ENCODE data around the gene TBX20.
"Not testable (repeated sequence)": the region's sequence is repeated elsewhere in the genome, so short reads cannot be mapped to it uniquely, and the experiment has no call there.

- TF ChIP-seq SP1 (CRISPR knock-in tag; IDR thresholded peaks at IDR 0.05); REST (IDR thresholded peaks at IDR 0.05; ENCODE audit: borderline replicate concordance); REST (CRISPR knock-in tag; IDR thresholded peaks at IDR 0.05; ENCODE audit: low read depth): not testable (repeated sequence)
Observed at GRCh38 chr7:35228496-35229051, 25.3 kb downstream of the TBX20 start.

Measured in K562 (cell line).